ENCODE data around the gene TMEM163. TPM values are rescaled to one million over a fixed set of nuclear protein-coding genes. Genes with fewer than 3 reads are reported as not detected.

Gene TMEM163
- total RNA-seq, 3 donors from 2014 or later = 0.41 to 1.5 (median 0.60) TPM

DNA sequence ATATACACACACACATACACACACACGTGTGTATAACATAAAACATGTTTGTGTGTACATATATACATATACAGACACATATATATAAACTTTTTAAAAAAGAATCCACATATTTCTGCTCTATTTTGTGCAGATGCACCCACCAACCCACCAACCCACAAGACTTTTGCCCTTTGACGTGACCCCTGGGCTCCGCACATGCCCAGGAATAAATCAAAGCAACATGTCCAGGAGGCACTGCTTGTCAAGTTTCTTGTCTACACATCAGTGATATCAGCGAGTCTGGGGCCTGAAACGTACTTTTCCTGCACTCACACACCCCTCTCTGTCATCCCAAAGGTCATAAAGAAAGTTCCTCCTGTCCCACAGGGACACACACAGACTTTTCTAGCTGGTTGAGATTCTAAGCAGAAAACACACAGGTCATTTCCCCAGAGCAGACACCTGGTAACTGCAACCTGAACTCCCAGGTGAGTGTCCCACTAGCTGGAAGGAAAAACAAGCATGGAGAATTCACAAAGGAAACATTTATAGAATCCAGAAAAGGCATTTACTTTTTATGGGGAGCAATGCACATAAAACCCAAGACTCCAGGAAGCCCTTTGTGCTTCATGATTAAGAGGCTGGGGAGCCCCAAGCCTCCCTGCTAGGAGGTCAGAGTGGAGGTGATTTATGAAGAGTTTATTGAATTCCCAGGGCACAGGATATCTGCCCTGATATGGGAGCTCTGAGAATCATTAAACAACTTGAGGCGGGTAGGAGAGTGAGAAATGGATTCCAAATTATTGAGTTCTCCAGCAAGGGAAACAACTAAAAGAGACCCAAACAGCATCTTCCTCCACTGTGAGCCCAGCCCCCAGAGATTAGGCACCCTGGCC, 253.3 kb downstream of the TMEM163 start:
- ATAC-seq (peak; percentile 28), DNase-seq (no peak)
- Histone ChIP-seq H3K36me3 (ENCODE audit: low read depth) (no peaks in the 10 kb centered on the region), H3K9me3 (no peaks in the 10 kb centered on the region), H3K4me1 (ENCODE audit: low read depth) (no peaks in the 10 kb centered on the region), H3K4me3 (no peak overlapping the region)
- intact Hi-C loops (cut with DNase I, micrococcal nuclease) = no loop called here
- TF ChIP-seq, protein P1, sequence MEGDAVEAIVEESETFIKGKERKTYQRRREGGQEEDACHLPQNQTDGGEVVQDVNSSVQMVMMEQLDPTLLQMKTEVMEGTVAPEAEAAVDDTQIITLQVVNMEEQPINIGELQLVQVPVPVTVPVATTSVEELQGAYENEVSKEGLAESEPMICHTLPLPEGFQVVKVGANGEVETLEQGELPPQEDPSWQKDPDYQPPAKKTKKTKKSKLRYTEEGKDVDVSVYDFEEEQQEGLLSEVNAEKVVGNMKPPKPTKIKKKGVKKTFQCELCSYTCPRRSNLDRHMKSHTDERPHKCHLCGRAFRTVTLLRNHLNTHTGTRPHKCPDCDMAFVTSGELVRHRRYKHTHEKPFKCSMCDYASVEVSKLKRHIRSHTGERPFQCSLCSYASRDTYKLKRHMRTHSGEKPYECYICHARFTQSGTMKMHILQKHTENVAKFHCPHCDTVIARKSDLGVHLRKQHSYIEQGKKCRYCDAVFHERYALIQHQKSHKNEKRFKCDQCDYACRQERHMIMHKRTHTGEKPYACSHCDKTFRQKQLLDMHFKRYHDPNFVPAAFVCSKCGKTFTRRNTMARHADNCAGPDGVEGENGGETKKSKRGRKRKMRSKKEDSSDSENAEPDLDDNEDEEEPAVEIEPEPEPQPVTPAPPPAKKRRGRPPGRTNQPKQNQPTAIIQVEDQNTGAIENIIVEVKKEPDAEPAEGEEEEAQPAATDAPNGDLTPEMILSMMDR (IDR thresholded peaks at IDR 0.05) = no peak

DNA sequence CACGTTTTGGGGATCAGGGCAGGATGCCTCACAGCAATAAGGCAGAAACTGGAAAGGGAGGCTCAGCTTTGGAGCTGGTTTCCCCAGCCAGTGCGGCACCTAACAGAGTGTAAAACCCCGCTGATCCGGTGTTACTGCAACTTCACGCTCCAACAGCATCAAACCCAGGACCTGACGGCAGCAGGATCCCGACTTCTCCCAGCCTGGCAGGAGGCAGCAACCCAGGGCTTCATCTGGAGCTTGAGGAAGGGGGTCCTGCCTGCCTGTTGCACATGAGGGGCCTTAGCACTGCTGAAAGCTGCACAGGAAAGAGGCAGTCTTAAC, 255.1 kb downstream of the TMEM163 start:
- TF ChIP-seq, protein P1 (IDR thresholded peaks at IDR 0.05) = no peak
- ATAC-seq (no peak), DNase-seq (no peak)
- no peaks in the 10 kb centered on the region for H3K36me3 ChIP-seq (ENCODE audit: low read depth)
- H3K4me3 ChIP-seq = no peak overlapping the region
- no peaks in the 10 kb centered on the region for H3K4me1 ChIP-seq (ENCODE audit: low read depth)
- intact Hi-C loops (cut with DNase I, micrococcal nuclease) = no loop called here
- H3K9me3 ChIP-seq = no peaks in the 10 kb centered on the region

- DNase-seq (no peak), ATAC-seq (no peak)
- Histone ChIP-seq H3K9me3 (no peaks in the 10 kb centered on the region), H3K36me3 (ENCODE audit: low read depth) (no peaks in the 10 kb centered on the region), H3K4me3 (no peak overlapping the region), H3K4me1 (ENCODE audit: low read depth) (no peaks in the 10 kb centered on the region)
- TF ChIP-seq, protein P1 (IDR thresholded peaks at IDR 0.05) = no peak
- intact Hi-C loops (cut with DNase I, micrococcal nuclease) = no loop called here
Measured at GRCh38 chr2:134462791-134463698, 255.8 kb downstream of the TMEM163 start.

DNA sequence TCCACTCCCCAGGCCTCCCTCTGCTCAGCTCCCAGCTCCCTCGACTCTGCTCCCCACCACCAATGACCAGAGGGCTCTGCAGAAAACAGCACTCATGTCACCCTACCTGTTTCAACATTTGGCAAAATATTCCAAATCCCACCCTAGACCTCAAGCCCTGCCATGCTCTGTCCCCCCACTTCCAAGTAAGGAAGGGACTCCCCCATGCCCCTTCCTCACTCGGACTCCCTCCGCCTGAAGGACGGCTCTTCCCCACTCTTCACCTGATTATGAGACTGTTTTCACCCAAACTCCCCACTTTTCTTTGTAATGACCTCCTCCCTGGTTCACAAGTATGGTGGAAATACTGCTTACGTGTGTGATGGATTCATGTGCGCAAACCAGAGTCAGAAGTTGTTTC, 256.5 kb downstream of the TMEM163 start:
- TF ChIP-seq, protein P1 (IDR thresholded peaks at IDR 0.05) = no peak
- intact Hi-C loops (cut with DNase I, micrococcal nuclease) = no loop called here
- Histone ChIP-seq H3K9me3 (no peaks in the 10 kb centered on the region), H3K4me3 (no peak overlapping the region), H3K36me3 (ENCODE audit: low read depth) (no peaks in the 10 kb centered on the region), H3K4me1 (ENCODE audit: low read depth) (no peaks in the 10 kb centered on the region)
- ATAC-seq (no peak), DNase-seq (no peak)

GRCh38 chr2:134461511-134461910, 257.3 kb downstream of the TMEM163 start:
- Histone ChIP-seq H3K36me3 (ENCODE audit: low read depth) (no peaks in the 10 kb centered on the region), H3K4me1 (ENCODE audit: low read depth) (no peaks in the 10 kb centered on the region), H3K4me3 (no peak overlapping the region), H3K9me3 (no peaks in the 10 kb centered on the region)
- intact Hi-C loops (cut with DNase I, micrococcal nuclease) = no loop called here
- TF ChIP-seq, protein P1 (IDR thresholded peaks at IDR 0.05) = no peak
- peak; percentile 5 for ATAC-seq
- DNase-seq = no peak
